Uterus (tissue), 4 donors: Measurements from ENCODE around the gene IPO8. TPM values are rescaled to one million over a fixed set of nuclear protein-coding genes. Genes with fewer than 3 reads are reported as not detected.

Source experiments
- DNase-seq, 2 donors: peaks; one replicate each; pipeline ENCODE4 v3.0.0-alpha.2; 2019 to 2020
- H3K27ac ChIP-seq, 2 donors: fragments of 200-600 bp; sonication (generic); 1 replicate in 1 of 2; 2 replicates in 1 of 2; pipeline ENCODE4 v1.5.1; 2016 to 2018
- H3K27me3 ChIP-seq, 2 donors: fragments of 200-600 bp; sonication (generic); one replicate each; pipeline ENCODE4 v1.5.1; 2018 to 2019; ENCODE audit warnings: control low read depth in 1 of 2
- H3K36me3 ChIP-seq, 2 donors: fragments of 200-600 bp; sonication (generic); one replicate each; pipeline ENCODE4 v1.5.1; 2019; ENCODE audit warnings: control low read depth in 1 of 2
- H3K4me1 ChIP-seq, 2 donors: fragments of 200-600 bp; sonication (generic); one replicate each; pipeline ENCODE4 v1.5.1; 2018 to 2019; ENCODE audit warnings: control low read depth in 1 of 2
- H3K4me3 ChIP-seq, 2 donors: fragments of 200-600 bp; sonication (generic); 1 replicate in 1 of 2; 2 replicates in 1 of 2; pipeline ENCODE4 v1.5.1; 2018 to 2019; ENCODE audit warnings: mild to moderate bottlenecking in 1 of 2
- H3K9me3 ChIP-seq, 2 donors: fragments of 200-600 bp; sonication (generic); one replicate each; pipeline ENCODE4 v1.5.1; 2019; ENCODE audit warnings: control low read depth in 1 of 2
- CTCF ChIP-seq, 4 experiments: fragments of 200-600 bp in 2 of 4; fragments of 450-650 bp in 2 of 4; sonication (generic) in 2 of 4; IDR thresholded peaks; one replicate each; pipeline ENCODE4 v1.5.1; 2016 to 2019; ENCODE audit warnings: antibody characterized with exemption in 4 of 4, mild to moderate bottlenecking in 2 of 4, moderate library complexity in 1 of 4
- POLR2A ChIP-seq, 2 donors: fragments of 450-650 bp; IDR thresholded peaks; one replicate each; pipeline ENCODE4 v1.6.1; 2016; ENCODE audit warnings: antibody characterized with exemption in 2 of 2, mild to moderate bottlenecking in 1 of 2, moderate library complexity in 1 of 2
- intact Hi-C: fragments of 100-400 bp; cut with DNase I; formaldehyde crosslinking; loops from one replicate; pipeline ENCODE4 v1.15.1; 2023; ENCODE audit warnings: low total_unique reads
- total RNA-seq, 4 donors: library from RNA; depleted of rRNA in 3 of 4; stranded (reverse); fragments of >200 nt in 3 of 4; gene quantifications; one replicate each; pipeline versions ENCODE4 v1.1.0 to v1.2.4, GENCODE V29; 2014 to 2023
- donor health status: DM: yes; HTN: yes; CAD: no.

The IPO8 gene
- total RNA-seq, 4 donors from 2014 or later, result 11.0 to 53.1 (median 34.2) TPM

- no peak overlapping the region for H3K4me3 ChIP-seq
These were observed 12.1 kb upstream of the IPO8 start for GRCh38 chr12:30707613-30708342.

GRCh38 chr12:30706476-30706875 is 10.8 kb upstream of the IPO8 start:
- H3K4me3 ChIP-seq, result no peak overlapping the region
- intact Hi-C loops, result no loop called here

More at GRCh38 chr12:30707613-30708342, 12.1 kb upstream of the IPO8 start:
- TF ChIP-seq POLR2A (IDR thresholded peaks at IDR 0.05) (no peak), CTCF (IDR thresholded peaks at IDR 0.05) (no peak)
- Histone ChIP-seq H3K9me3 (no peaks in the 10 kb centered on the region), H3K27me3 (no peaks in the 10 kb centered on the region), H3K27ac (no peak overlapping the region), H3K4me1 (no peaks in the 10 kb centered on the region), H3K36me3 (no peaks in the 10 kb centered on the region)
- no peak for DNase-seq
- intact Hi-C loops, result no loop called here

GRCh38 chr12:30701056-30701455 is 5.4 kb upstream of the IPO8 start:
- intact Hi-C loops, result no loop called here
- H3K27me3 ChIP-seq, result no peaks in the 10 kb centered on the region
- H3K27ac ChIP-seq, result no peak overlapping the region
- no peaks in the 10 kb centered on the region for H3K9me3 ChIP-seq
- no peaks in the 10 kb centered on the region for H3K4me1 ChIP-seq
- DNase-seq, result no peak
- TF ChIP-seq CTCF (IDR thresholded peaks at IDR 0.05) (no peak), POLR2A (IDR thresholded peaks at IDR 0.05) (no peak)
- H3K36me3 ChIP-seq, result no peaks in the 10 kb centered on the region
- H3K4me3 ChIP-seq, result no peak overlapping the region

More at GRCh38 chr12:30706476-30706875, 10.8 kb upstream of the IPO8 start:
- Histone ChIP-seq H3K9me3 (no peaks in the 10 kb centered on the region), H3K36me3 (no peaks in the 10 kb centered on the region), H3K4me1 (no peaks in the 10 kb centered on the region), H3K27ac (no peak overlapping the region), H3K27me3 (no peaks in the 10 kb centered on the region)
- no peak for TF ChIP-seq CTCF (IDR thresholded peaks at IDR 0.05)
- TF ChIP-seq POLR2A (IDR thresholded peaks at IDR 0.05), result no peak
- no peak for DNase-seq

GRCh38 chr12:30700216-30700900 is 4.7 kb upstream of the IPO8 start:
- H3K9me3 ChIP-seq, result no peaks in the 10 kb centered on the region
- no peaks in the 10 kb centered on the region for H3K36me3 ChIP-seq
- no peak overlapping the region for H3K4me3 ChIP-seq
- intact Hi-C loops, result no loop called here
- no peaks in the 10 kb centered on the region for H3K4me1 ChIP-seq
- no peak for TF ChIP-seq CTCF (IDR thresholded peaks at IDR 0.05)
- TF ChIP-seq POLR2A (IDR thresholded peaks at IDR 0.05), result no peak
- no peak overlapping the region for H3K27ac ChIP-seq
- no peak for DNase-seq
- H3K27me3 ChIP-seq, result no peaks in the 10 kb centered on the region

- DNase-seq, result no peak
- H3K9me3 ChIP-seq, result no peaks in the 10 kb centered on the region
- no peaks in the 10 kb centered on the region for H3K27me3 ChIP-seq
- intact Hi-C loops, result no loop called here
- no peak overlapping the region for H3K4me3 ChIP-seq
- no peak overlapping the region for H3K27ac ChIP-seq
- no peaks in the 10 kb centered on the region for H3K4me1 ChIP-seq
- H3K36me3 ChIP-seq, result no peaks in the 10 kb centered on the region
- no peak for TF ChIP-seq CTCF (IDR thresholded peaks at IDR 0.05)
- TF ChIP-seq POLR2A (IDR thresholded peaks at IDR 0.05), result no peak
These were observed 2.7 kb upstream of the IPO8 start for GRCh38 chr12:30698346-30698745.
